ENCODE results near the gene WWOX.

DNA sequence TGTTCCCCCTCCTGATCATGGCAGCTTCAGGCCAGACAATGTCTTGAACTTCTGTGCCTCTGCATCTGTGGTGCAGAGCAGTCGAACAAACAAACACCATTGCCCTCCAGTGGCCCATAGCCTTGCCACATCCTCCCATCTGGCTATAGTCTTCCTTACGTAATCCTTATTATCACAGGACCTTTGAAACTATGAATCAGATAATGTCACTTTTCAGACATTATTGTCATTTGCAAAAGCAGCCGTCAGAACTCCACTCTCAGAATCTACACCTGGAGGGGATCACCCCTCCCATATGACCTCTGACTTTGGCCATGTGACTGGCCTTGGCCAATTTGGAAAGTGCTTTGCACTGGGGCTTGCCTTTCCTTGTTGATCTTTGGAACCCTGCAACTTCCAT is 1113.8 kb downstream of the WWOX start:
- TF ChIP-seq TCF4 (CRISPR knock-in tag; IDR thresholded peaks at IDR 0.05; ENCODE audit: borderline replicate concordance) (no peak), ZFP30 (CRISPR knock-in tag; IDR thresholded peaks at IDR 0.05) (no peak), CSDC2 (CRISPR knock-in tag; IDR thresholded peaks at IDR 0.05) (no peak), RARB (CRISPR knock-in tag; IDR thresholded peaks at IDR 0.05) (no peak), ZFP3 (CRISPR knock-in tag; IDR thresholded peaks at IDR 0.05) (no peak), TOX (CRISPR knock-in tag; IDR thresholded peaks at IDR 0.05; ENCODE audit: borderline replicate concordance) (no peak), ZC3H10 (CRISPR knock-in tag; IDR thresholded peaks at IDR 0.05) (no peak), ARNTL (CRISPR knock-in tag; IDR thresholded peaks at IDR 0.05; ENCODE audit: borderline replicate concordance, low read depth) (no peak), GLIS3 (CRISPR knock-in tag; IDR thresholded peaks at IDR 0.05) (no peak), POU6F1 (CRISPR knock-in tag; IDR thresholded peaks at IDR 0.05; ENCODE audit: borderline replicate concordance, low read depth) (no peak), PATZ1 (CRISPR knock-in tag; IDR thresholded peaks at IDR 0.05; ENCODE audit: borderline replicate concordance) (no peak), BACH2 (CRISPR knock-in tag; IDR thresholded peaks at IDR 0.05; ENCODE audit: borderline replicate concordance) (no peak), ZNF565 (CRISPR knock-in tag; conservative IDR thresholded peaks at IDR 0.05; ENCODE audit: low read depth) (no peak)

Data from SK-N-SH treated with all-trans-retinoic acid at 6 μM for 48 hours (cell line).